ENCODE data around the gene CAMK2A.
"Not testable (repeated sequence)": the region's sequence is repeated elsewhere in the genome, so short reads cannot be mapped to it uniquely, and the experiment has no call there.

CAMK2A gene

GRCh38 chr5:150249744-150250143, 39.8 kb downstream of the CAMK2A start:
- Mint-ChIP-seq H3K27ac (no peak overlapping the region), H3K9me3 (no peaks in the 10 kb centered on the region), H3K4me1 (ENCODE audit: low read depth) (no peaks in the 10 kb centered on the region), H3K27me3 (no peaks in the 10 kb centered on the region), H3K36me3 (ENCODE audit: low read depth) (no peaks in the 10 kb centered on the region), H3K4me3 (no peak overlapping the region)

DNA sequence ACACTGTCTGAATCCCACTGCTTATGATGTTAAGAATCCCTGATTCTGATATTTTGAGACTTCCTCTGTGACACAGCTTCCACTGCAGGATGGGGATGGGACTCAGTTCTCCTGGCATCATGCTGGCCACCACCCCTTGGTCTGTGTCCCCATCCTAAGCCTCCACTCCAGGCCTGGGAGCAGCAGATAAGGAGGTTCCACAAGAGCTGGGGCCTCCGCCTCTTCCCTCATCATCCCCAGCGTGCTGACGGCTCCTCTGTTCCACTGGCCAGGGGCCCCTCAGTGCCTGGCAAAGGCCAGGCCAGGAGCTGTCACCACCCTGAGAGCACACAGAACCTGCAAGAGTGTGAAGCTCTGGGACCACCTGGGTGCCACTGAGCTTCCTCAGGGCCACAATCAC, 40.6 kb downstream of the CAMK2A start:
- Mint-ChIP-seq H3K4me1 (ENCODE audit: low read depth) (no peaks in the 10 kb centered on the region), H3K4me3 (no peak overlapping the region), H3K27me3 (no peaks in the 10 kb centered on the region), H3K27ac (no peak overlapping the region), H3K36me3 (ENCODE audit: low read depth) (no peaks in the 10 kb centered on the region), H3K9me3 (no peaks in the 10 kb centered on the region)

DNA sequence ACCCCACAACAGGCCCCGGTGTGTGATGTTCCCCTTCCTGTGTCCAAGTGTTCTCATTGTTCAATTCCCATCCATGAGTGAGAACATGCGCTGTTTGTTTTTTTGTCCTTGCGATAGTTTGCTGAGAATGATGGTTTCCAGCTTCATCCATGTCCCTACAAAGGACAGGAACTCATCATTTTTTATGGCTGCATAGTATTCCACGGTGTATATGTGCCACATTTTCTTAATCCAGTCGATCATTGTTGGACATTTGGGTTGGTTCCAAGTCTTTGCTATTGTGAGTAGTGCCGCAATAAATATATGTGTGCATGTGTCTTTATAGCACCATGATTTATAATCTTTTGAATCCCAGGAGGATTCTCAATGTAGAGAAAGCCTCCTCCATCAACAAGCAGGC, 41.1 kb downstream of the CAMK2A start:
- H3K27ac Mint-ChIP-seq; H3K4me3 Mint-ChIP-seq; H3K36me3 Mint-ChIP-seq (ENCODE audit: low read depth); H3K9me3 Mint-ChIP-seq; H3K4me1 Mint-ChIP-seq (ENCODE audit: low read depth); H3K27me3 Mint-ChIP-seq: not testable (repeated sequence)

- Mint-ChIP-seq H3K27ac (no peak overlapping the region), H3K36me3 (ENCODE audit: low read depth) (no peaks in the 10 kb centered on the region), H3K27me3 (no peaks in the 10 kb centered on the region), H3K4me1 (ENCODE audit: low read depth) (no peaks in the 10 kb centered on the region), H3K4me3 (no peak overlapping the region), H3K9me3 (no peaks in the 10 kb centered on the region)
Measured at GRCh38 chr5:150247726-150248125, 41.8 kb downstream of the CAMK2A start.

GRCh38 chr5:150246835-150247234, 42.7 kb downstream of the CAMK2A start:
- no peaks in the 10 kb centered on the region for H3K4me1 Mint-ChIP-seq (ENCODE audit: low read depth)
- H3K9me3 Mint-ChIP-seq, result no peaks in the 10 kb centered on the region
- H3K27me3 Mint-ChIP-seq, result no peaks in the 10 kb centered on the region
- no peaks in the 10 kb centered on the region for H3K36me3 Mint-ChIP-seq (ENCODE audit: low read depth)
- no peak overlapping the region for H3K4me3 Mint-ChIP-seq
- no peak overlapping the region for H3K27ac Mint-ChIP-seq

- no peaks in the 10 kb centered on the region for H3K4me1 Mint-ChIP-seq (ENCODE audit: low read depth)
- H3K9me3 Mint-ChIP-seq, result no peaks in the 10 kb centered on the region
- H3K27ac Mint-ChIP-seq, result no peak overlapping the region
- no peaks in the 10 kb centered on the region for H3K36me3 Mint-ChIP-seq (ENCODE audit: low read depth)
- no peak overlapping the region for H3K4me3 Mint-ChIP-seq
- no peaks in the 10 kb centered on the region for H3K27me3 Mint-ChIP-seq
Measured at GRCh38 chr5:150246429-150246828, 43.1 kb downstream of the CAMK2A start.

- Mint-ChIP-seq H3K4me3 (no peak overlapping the region), H3K27me3 (no peaks in the 10 kb centered on the region), H3K27ac (no peak overlapping the region), H3K36me3 (ENCODE audit: low read depth) (no peaks in the 10 kb centered on the region), H3K9me3 (no peaks in the 10 kb centered on the region), H3K4me1 (ENCODE audit: low read depth) (no peaks in the 10 kb centered on the region)
Measured at GRCh38 chr5:150245808-150246207, 43.8 kb downstream of the CAMK2A start.

DNA sequence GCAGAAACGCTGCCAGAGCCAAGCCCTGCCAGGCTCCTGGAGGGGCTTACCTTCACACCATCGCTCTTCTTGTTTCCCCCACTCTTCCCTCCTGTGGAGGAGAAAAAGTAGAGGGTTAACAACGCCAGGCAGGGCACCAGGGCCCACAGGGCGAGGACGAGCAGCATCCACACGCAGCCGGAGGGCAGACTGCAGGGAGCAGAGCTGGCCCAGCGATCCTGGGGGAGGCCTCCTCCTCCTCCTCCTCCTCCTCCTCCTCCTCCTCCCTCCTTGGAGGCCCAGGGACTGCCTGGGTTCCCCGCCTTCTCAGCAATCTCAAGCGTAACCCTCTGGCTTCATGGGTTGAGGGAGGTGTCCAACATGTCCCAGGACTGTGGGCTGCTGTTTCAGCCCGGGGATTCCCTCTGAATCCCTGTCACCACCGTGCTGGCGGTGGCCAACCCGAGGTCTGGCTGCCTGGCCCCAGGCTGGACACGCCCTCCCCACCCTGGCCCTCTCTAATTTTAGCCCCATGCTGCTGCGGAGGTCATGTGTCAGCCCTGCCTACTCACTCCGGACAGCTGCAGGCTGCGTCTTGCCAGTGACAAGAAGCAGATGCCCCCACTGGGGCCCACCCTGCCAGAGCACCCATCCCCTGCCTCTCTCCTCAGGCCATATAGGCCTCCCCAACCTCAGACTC, 44.3 kb downstream of the CAMK2A start:
- Mint-ChIP-seq H3K27me3 (no peaks in the 10 kb centered on the region), H3K9me3 (no peaks in the 10 kb centered on the region), H3K4me3 (no peak overlapping the region), H3K4me1 (ENCODE audit: low read depth) (no peaks in the 10 kb centered on the region), H3K36me3 (ENCODE audit: low read depth) (no peaks in the 10 kb centered on the region), H3K27ac (no peak overlapping the region)

- Mint-ChIP-seq H3K36me3 (ENCODE audit: low read depth) (no peaks in the 10 kb centered on the region), H3K4me3 (no peak overlapping the region), H3K27me3 (no peaks in the 10 kb centered on the region), H3K4me1 (ENCODE audit: low read depth) (no peaks in the 10 kb centered on the region), H3K27ac (no peak overlapping the region), H3K9me3 (no peaks in the 10 kb centered on the region)
Measured at GRCh38 chr5:150244209-150244608, 45.4 kb downstream of the CAMK2A start.

DNA sequence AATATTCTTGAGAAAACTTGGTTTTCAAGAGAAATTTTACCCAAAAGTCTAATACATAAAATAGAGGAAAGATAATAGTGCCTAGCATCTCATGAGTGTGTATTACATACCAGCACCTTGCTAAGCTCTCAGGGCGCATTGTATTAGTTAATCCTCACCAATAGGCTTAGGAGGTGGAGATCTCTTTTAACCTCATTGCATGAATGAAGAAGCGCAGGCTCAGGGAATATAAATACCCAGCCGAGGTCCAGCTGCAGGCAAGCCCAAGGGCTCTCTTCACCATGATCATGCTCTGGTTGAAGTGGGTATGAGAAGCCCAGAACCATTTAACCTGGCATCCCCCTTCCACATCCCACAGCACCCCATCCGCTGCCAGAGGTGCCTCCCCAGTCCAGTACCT, 46.0 kb downstream of the CAMK2A start:
- no peak overlapping the region for H3K4me3 Mint-ChIP-seq
- no peaks in the 10 kb centered on the region for H3K4me1 Mint-ChIP-seq (ENCODE audit: low read depth)
- no peak overlapping the region for H3K27ac Mint-ChIP-seq
- H3K9me3 Mint-ChIP-seq, result no peaks in the 10 kb centered on the region
- H3K36me3 Mint-ChIP-seq (ENCODE audit: low read depth), result no peaks in the 10 kb centered on the region
- no peaks in the 10 kb centered on the region for H3K27me3 Mint-ChIP-seq

DNA sequence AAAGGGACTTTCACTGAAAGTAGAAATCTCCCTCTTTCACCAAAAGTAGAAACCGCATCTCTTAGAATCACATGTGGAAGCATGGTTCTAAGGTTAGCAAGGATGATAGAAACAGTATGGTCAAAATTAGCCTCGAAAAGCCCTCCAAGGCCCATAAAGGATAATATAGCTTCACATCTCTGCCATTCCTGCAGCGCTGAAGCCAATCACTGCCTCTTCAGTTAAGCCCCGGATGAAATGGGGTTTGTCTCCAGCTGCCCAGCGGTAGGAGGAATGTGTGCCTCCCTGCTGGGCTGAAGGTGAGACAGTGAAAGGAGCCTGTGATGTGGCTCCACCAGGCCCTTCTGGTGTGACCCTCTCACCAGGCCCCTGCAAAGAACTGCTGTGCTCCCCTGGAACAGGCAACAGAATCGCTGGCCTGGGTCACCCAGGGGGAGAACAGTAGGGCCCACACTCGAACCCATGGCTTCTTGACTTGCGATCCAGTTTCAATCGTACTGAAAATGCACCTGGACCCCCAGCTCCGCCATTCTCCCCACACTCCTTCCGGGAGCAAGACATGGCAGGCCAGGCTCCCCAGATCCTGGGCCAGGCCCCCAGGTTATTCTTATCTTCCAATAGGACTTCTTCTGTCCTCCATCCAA, 47.2 kb downstream of the CAMK2A start:
- Mint-ChIP-seq H3K27me3 (no peaks in the 10 kb centered on the region), H3K36me3 (ENCODE audit: low read depth) (no peaks in the 10 kb centered on the region), H3K9me3 (no peaks in the 10 kb centered on the region), H3K27ac (no peak overlapping the region), H3K4me1 (ENCODE audit: low read depth) (no peaks in the 10 kb centered on the region), H3K4me3 (no peak overlapping the region)

- no peak overlapping the region for H3K27ac Mint-ChIP-seq
- no peak overlapping the region for H3K4me3 Mint-ChIP-seq
- no peaks in the 10 kb centered on the region for H3K9me3 Mint-ChIP-seq
- H3K27me3 Mint-ChIP-seq, result no peaks in the 10 kb centered on the region
- no peaks in the 10 kb centered on the region for H3K36me3 Mint-ChIP-seq (ENCODE audit: low read depth)
- no peaks in the 10 kb centered on the region for H3K4me1 Mint-ChIP-seq (ENCODE audit: low read depth)
Measured at GRCh38 chr5:150241298-150242160, 48.0 kb downstream of the CAMK2A start.

DNA sequence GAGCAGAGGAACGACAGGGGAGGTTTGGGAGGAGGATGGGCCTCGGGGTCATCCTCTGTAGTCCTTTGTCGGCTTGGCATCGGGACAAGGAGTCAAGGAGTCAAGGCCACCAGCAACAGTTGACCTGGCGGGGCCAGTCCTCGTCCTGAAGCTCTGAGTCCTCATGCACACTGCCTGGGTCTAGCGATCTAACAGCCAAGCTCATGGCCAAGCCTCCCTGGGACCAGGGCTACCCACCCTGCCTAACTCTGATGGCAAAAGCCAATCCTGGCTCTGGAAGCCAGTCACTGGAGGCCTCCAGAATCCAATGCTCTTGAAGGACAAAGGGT, 49.8 kb downstream of the CAMK2A start:
- Mint-ChIP-seq H3K36me3 (ENCODE audit: low read depth) (no peaks in the 10 kb centered on the region), H3K27me3 (no peaks in the 10 kb centered on the region), H3K4me1 (ENCODE audit: low read depth) (no peaks in the 10 kb centered on the region), H3K4me3 (no peak overlapping the region), H3K9me3 (no peaks in the 10 kb centered on the region), H3K27ac (no peak overlapping the region)

- Mint-ChIP-seq H3K9me3 (no peaks in the 10 kb centered on the region), H3K27me3 (no peaks in the 10 kb centered on the region), H3K4me3 (no peak overlapping the region), H3K4me1 (ENCODE audit: low read depth) (no peaks in the 10 kb centered on the region), H3K36me3 (ENCODE audit: low read depth) (no peaks in the 10 kb centered on the region), H3K27ac (no peak overlapping the region)
Measured at GRCh38 chr5:150239099-150239793, 50.3 kb downstream of the CAMK2A start.

GRCh38 chr5:150238646-150239045, 50.9 kb downstream of the CAMK2A start:
- H3K27me3 Mint-ChIP-seq, result no peaks in the 10 kb centered on the region
- H3K4me1 Mint-ChIP-seq (ENCODE audit: low read depth), result no peaks in the 10 kb centered on the region
- no peak overlapping the region for H3K4me3 Mint-ChIP-seq
- H3K27ac Mint-ChIP-seq, result no peak overlapping the region
- H3K9me3 Mint-ChIP-seq, result no peaks in the 10 kb centered on the region
- no peaks in the 10 kb centered on the region for H3K36me3 Mint-ChIP-seq (ENCODE audit: low read depth)
